ENCODE data around the gene MYL10.

The MYL10 gene
- 0 to 0.09 (median 0) reads per million in 18 experiments for total RNA-seq

- DNase-seq, result no peak
Observed at GRCh38 chr7:101629171-101629570, at the start of gene MYL10. Gene MYL10, minus strand, starts transcription at chr7:101629296. Its CDS starts 178 bp downstream, at chr7:101629118.

DNA sequence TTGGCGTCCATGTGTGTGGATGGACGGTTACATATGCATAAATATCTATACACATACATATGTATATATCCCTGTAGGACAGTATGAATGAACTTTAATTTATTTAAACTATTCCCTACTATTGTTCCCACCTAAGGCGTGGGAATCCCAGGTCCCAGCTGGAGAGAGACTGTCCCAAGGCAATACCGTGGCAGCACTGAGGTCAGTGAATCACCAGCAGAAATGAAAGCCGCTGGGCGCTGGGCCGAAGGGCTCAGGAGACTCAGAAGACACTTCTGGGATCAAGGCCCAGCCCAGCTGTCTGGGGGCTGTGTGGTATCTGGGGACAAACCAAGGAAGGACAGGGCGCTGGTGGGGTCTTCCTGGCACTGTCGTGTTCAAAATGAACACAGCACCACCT, 49.6 kb upstream of the MYL10 start:
- DNase-seq, result no peak

DNA sequence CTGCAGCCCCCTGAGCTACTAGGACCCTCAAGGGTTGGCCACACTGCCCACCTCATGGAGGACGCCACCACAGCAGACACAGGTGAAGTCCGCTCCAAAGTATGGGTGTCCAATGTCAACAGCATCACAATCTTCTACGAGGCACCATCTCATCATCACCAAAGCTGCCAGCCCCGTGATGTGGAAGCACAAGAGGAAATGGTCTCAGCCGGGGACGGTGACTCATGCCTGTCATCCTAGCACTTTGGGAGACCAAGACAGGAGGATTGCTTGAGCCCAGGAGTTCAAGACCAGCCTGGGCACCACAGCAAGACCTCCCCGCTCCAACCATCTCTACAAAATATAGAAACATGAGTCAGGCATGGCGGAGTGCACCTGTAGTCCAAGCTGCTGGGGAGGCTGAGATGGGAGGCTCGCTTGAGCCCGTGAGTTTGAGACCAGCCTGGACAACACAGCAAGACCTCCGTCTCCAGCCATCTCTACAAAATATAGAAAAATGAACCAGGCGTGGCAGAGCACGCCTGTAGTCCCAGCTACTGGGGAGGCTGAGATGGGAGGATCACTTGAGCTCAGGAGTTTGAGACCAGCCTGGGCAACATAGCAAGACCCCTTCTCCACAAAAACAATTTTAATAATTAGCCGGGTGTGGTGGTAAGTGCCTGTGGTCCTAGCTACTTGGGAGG, 48.8 kb upstream of the MYL10 start:
- DNase-seq, result peak; percentile 48 to 71

DNA sequence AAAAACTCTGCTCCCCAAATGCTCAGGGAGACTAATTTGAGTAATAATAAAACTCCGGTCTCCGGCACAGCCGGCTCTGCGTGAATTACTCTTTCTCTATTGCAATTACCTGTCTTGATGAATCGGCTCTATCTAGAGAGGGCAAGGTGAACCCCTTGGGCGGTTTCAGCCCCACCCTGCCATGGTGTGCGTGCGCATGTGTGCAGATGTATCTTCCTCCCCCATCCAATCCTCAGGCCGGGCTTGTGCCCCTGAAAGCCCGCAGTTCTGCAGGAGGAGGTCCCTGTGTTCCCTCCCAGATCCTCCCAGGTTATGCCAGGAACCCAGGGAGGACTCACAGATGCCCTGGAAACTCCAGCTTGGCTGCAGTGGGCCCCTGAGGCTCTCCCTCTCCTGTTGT, 48.3 kb upstream of the MYL10 start:
- DNase-seq, result no peak

DNA sequence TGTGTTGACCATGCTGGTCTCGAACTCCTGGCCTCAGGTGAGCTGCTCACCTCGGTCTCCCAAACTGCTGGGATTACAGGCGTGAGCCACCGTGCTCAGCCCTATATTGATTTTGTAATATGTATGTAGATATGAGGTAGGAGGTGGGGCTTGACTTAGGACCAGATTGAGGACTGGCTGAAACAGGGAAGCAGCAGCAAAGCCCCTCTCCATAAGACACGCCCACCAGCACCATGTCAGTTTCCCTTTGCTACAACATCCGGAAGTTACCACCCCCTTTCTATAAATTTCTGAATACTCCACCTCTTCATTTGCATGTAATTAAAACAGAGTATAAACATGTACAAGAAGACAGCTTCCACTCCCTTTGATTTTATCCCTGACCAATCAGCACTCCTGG, 47.9 kb upstream of the MYL10 start:
- DNase-seq, result no peak

GRCh38 chr7:101676062-101676598, 47.0 kb upstream of the MYL10 start:
- DNase-seq, result no peak

DNA sequence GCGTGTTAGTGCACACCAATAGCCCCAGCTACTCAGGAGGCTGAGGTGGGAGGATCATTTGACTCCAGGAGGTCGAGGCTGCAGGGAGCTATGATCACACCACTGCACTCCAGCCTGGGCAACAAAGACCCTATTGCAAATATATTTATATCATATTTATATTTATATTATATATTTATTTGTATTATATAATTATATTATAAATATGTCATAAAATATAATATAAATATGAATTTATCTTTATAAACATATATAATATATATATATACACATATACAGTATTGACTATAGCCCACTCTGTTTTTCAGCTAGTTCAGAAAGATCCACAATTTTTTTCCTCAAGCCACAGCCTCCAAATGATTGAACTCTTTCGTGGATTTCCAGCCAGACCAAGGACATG, 45.3 kb upstream of the MYL10 start:
- no peak for DNase-seq

- DNase-seq, result no peak
Observed at GRCh38 chr7:101673951-101674350, 44.9 kb upstream of the MYL10 start.

GRCh38 chr7:101673315-101673714, 44.2 kb upstream of the MYL10 start:
- no peak for DNase-seq

DNA sequence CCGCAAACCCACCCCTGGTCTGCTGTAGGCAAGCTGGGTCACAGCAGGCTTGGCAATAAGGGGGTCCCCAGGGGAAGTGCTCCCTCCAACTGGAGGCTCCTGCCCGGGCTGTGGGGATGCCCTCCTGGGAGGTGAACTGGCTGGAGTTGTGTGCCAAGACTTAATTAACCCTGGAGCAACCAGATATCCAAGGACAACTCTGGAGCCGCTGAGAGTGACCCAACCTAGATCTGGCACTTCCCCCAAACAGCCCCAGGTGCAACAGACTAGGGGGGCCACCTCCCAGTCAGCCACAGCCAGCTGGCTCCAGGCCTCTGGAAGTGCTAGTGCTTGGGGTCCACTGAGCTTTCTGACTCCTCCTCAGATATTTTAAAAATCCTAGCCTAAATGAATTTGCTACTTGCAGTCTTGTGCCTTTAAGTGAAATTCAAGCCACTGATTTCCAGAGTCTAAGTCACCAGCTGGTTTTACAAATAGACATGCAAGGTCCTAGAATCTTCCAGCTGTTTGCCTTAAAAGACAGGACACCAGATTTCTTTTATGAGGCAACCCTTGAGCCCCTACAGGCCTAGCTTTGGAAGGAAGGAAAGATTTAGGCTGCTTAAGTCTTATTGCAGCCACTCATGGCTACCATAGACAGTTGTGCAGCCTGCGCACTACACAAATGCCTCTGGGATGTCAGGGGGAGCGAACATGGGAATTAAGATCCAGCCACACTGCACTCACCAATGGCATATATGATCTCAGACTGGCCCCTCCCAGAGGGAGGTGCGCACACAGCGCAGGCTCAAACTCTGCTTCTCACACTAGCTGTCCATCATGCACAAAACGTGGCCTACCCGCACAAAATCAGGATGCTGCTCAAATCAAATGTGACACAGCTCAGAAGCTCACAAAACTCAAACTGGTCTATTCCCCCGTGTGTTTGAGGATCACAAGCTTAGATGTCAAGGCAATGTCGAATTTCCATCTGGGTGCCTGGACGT, 42.6 kb upstream of the MYL10 start:
- DNase-seq, result no peak

- peak; percentile 8 to 22 for DNase-seq
Observed at GRCh38 chr7:101669307-101669706, 40.2 kb upstream of the MYL10 start.

- no peak for DNase-seq
Observed at GRCh38 chr7:101668726-101669125, 39.6 kb upstream of the MYL10 start.

DNA sequence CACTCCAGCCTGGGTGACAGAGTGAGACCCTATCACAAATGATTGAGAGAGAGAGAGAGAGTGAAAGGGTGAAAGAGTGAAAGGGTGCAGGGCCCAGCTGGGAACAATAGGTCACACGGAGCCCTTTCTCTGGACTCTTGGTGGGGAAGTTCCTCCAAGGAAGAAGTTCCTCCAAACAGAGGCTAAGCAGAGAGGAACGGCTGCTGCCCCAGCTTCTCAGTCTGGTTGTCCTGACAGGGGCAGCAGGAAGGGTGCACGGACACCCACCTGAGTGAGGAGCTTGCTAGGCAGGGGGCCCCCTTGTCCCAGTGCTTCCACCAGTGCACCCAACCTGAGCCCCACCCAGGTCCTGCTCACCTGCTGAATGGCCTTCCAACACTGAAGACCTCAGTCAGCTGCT, 38.8 kb upstream of the MYL10 start:
- DNase-seq, result peak; percentile 34 to 53

DNA sequence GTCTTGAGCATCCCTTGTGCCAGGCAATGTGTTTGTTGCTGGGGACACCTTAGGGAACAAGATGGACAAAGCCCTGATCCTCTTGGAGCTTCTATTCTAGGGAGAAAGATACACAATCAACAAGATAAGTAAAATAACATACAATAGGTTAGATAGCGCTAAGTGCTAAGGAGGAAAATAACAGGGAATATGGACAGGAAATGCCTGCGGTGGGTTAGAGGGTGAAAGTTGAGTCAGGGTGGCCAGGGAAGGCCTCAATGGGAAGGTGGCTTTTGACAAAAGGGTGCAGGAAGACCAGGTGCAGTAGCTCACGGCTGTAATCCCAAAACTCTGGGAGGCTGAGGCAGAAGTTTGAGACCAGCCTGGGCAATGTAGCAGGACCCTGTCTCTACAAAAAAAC, 38.3 kb upstream of the MYL10 start:
- no peak for DNase-seq

- DNase-seq, result no peak
Observed at GRCh38 chr7:101666741-101667140, 37.6 kb upstream of the MYL10 start.

- DNase-seq, result no peak
Observed at GRCh38 chr7:101666293-101666692, 37.2 kb upstream of the MYL10 start.

DNA sequence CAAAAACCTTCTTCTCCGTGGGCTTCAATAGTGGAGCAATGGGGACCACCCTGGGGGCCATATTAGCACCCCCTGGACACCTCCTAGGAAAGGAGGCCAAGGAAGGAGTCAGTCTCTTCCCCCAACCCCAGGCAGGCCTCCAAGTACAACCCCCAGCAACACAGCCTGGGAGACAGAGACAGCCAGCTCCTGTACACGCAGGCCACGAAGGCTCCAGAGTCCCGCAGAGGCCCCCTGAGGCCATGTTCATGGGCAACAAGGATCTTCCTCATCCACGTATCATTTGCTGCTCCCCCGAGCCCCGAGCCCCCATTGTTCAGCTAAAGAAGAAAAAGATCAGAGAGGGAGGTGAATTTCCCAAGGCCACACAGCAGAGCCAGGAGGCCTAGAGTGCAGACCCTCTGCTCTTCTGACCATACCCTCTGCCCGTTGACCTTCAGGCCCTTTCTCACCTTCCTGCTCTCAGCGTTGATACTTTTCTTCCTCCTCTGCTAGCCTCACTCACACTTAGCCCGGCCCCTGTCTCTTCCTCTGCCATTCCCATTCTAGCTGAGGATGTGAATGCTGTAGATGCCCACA, 35.9 kb upstream of the MYL10 start:
- no peak for DNase-seq

GRCh38 chr7:101664436-101664835, 35.3 kb upstream of the MYL10 start:
- no peak for DNase-seq

DNA sequence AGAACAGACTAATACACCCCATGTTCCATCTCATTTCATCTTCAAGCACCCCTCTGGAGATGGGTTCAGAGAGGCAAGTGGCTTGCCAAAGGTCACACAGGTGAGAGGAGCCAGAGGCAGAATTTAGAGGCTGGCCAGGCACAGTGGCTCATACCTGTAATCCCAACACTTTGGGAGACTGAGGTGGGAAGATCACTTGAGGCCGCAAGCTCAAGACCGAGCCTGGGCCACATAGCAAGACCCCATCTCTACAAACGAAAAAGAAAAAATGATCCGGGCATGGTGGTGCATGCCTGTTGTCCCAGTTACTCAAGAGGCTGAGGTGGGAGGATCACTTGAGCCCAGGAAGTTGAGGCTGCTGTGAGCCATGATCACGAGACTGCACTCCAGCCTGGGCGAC, 34.7 kb upstream of the MYL10 start:
- peak in 1 of 2 donors; percentile 3 for DNase-seq

DNA sequence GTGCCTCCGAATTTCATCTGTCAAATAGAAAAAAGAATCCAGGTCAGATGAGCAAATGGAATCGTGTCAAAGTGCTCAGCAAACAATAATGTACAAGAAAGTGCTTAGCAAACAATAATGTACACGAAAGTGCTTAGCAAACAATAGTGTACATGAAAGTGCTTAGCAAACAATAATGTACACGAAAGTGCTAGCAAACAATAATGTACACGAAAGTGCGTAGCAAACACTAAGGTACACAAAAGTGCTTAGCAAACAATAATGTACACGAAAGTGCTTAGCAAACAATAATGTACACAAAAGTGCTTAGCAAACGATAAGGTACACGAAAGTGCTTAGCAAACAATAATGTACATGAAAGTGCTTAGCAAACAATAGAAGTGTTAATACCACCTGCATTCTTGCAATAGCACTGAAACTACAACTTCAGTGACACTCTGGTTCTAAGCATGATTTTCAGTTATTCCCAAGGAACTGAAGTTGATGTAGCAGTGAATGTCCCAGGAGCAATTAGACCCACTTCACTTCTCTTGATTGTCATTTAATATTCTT, 33.4 kb upstream of the MYL10 start:
- no peak for DNase-seq

GRCh38 chr7:101659706-101660105, 30.6 kb upstream of the MYL10 start:
- DNase-seq, result no peak

DNA sequence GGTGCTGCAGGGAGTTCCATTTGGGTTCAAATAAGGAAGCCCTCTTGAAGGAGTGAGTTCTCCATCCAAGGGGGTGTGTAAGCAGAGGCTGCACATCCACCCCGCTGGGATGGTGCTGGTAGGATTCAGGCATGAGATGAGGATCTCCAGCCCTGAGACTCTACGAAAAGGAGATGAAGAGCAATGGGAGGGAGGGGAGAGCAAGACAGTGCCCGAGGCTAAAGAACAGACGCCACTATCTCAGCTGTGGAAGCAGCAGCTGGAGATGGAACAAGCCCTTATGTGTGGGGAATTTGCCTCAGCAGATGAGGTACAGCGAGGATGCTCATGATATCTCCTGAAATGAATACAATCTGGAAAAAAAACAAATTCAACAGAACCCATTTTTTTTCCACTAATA, 28.1 kb upstream of the MYL10 start:
- DNase-seq, result no peak

- DNase-seq, result no peak
Observed at GRCh38 chr7:101651112-101651511, 22.0 kb upstream of the MYL10 start.

Data from inflammatory macrophage (primary cell).